ENCODE measurements around the gene MRC1.

MRC1 gene

DNA sequence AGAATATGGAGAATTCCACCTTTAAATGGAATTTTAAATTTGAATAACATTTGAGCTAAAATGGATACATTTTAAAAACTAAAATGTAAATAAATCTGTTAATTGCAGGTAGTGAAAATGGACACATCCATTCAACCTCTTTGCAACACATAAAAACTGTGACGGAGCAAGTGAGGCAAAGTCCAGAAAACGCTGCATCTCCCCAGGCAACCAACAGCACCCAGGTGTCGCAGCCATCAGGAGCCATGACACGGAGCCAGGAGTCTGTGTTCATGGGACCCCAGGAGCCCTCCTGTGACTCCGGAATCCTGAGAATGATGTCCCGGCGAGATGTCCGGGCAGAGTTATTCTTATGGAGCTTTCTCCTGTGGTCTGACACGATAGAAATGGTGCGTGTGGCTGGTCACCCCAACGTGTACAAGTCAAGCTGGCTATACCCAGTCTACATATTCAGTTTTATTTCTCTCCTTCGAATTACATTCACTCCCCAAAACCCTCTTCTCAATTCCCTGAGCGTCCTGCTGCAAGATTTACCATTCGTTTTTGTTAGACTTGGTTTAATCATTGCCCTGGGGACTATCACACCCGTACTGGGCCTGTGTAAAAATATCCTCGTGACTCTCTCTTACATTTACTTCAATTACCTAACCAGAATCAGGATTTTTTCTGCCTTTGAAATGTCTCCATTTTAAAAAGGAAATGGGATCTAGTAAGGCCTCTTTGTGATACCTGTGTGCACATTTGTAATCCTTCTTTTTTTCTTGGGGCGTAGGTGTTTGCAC, 13.1 kb upstream of the MRC1 start:
- DNase-seq, result no peak

GRCh38 chr10:17801507-17801906, 7.6 kb upstream of the MRC1 start:
- no peak for DNase-seq

DNA sequence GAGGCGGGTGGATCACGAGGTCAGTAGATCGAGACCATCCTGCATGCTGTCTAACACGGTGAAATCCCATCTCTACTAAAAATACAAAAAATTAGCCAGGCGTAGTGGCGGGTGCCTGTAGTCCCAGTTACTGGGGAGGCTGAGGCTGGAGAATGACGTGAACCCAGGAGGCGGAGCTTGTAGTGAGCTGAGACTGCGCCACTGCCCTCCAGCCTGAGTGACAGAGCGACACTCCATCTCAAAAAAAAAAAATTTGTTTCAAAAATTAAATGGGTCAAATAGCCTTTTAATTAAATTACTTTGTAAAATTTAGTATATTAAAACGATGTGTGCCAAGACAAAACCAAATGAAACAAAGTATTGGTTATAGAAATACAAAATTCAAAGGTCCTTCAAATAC, 6.8 kb upstream of the MRC1 start:
- no peak for DNase-seq

GRCh38 chr10:17802976-17803375, 6.2 kb upstream of the MRC1 start:
- DNase-seq, result no peak

DNA sequence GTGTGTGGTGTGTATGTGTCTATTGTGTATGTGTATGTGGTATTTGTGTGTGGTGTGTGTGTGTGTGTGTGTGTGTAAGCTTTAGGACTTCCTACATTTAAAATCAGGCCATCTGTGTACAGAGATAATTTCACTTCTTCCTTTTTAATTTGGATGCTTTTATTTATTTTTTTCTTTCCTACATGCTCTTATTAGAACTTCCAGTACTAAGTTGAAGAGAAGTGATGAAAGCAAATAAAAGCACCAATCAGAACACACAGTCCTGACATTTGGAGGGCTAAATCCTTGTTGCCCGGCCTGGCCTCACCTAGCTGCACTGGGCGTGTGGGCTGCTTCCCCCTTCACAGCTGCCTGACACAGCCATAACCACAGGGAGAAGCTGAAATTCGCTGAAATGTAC, 3.8 kb upstream of the MRC1 start:
- no peak for DNase-seq

DNA sequence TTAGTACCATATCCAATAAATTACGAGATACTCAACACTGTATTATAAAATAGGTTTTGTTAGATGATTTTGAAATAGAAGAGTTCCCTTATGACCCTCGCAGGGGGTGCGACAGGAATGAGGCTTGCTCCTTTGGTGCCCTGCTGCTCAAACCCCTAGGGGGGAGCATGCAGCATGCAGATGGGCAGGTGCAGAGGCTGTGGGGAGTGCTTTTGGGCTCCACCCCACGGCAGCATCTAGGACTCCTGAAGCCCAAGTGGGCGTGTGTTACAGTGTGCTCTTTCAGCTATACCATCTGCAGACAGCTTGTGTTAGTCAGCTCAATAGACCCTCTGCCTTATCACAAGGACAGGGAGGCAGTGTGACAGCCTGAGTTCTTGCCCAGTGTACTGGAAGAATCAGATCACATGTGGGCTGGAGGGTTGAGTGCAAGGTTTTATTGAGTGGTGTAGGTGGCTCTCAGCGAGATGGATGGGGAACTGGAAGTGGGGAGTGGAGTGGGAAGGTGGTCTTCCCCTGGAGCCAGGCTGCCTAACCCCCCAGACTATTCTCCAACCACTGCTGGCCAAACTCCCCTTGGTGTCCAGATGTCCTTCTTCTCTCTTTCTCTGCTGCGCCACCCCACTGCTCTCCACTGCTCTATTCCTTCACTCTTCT, 3.1 kb upstream of the MRC1 start:
- DNase-seq, result no peak

GRCh38 chr10:17811146-17811865, 2.2 kb downstream of the MRC1 start:
- no peak for DNase-seq

DNA sequence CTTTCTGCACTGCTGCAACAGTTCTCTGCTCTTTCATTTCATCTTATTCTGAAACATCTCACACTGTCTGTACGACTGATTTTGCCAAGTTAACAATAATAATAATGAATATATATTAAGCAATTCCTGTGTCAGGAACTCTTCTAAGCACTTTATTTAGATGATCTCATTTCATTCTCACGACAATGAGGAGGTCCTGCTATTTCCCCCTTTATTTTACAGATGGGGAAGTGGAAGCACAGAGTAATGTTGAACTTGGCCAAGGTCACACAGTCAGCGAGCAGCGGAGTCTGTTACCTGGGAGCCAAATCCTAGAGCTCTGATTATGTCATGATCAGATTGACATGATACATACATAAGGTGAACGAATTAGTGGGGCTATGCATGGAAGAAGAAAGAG, 5.8 kb downstream of the MRC1 start:
- DNase-seq, result no peak

- no peak for DNase-seq
Observed at GRCh38 chr10:17816199-17816598, 7.1 kb downstream of the MRC1 start.

DNA sequence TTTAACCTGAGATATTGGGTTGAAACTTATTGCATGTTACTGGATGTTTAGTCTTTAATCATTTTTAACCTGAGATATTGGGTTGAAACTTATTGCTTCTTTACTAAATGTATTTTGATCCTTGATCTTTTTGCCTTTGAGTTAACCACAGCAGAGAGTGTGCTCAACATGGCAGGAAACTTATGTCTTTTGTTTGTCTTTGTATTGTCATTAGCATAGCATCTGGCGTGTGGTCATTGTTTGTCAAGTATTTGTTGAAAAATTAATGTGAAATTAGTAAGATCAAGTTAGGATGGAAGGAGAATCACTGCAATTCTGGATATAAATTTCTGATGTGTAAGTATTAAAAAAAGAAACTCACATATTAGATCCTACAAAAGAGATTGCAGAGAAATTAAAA, 8.2 kb downstream of the MRC1 start:
- no peak for DNase-seq

DNA sequence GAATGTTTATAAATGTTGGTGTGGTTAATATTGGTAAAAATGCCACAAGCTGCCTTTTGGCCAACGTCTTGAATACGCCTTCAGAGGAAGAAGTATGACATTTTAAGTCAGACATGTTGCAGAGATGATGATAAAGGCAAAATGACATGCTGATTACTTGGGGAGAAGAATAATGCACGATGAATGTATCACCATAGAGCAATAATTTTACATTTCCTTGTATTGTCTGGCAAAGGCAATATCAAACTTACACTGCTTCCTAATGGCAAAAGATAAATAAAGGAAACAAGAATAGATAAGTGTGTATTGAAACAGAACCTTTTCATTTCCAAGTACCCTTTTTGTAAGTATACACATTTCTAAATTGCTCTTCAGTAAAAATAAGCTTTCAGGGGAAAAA, 8.6 kb downstream of the MRC1 start:
- DNase-seq, result no peak

DNA sequence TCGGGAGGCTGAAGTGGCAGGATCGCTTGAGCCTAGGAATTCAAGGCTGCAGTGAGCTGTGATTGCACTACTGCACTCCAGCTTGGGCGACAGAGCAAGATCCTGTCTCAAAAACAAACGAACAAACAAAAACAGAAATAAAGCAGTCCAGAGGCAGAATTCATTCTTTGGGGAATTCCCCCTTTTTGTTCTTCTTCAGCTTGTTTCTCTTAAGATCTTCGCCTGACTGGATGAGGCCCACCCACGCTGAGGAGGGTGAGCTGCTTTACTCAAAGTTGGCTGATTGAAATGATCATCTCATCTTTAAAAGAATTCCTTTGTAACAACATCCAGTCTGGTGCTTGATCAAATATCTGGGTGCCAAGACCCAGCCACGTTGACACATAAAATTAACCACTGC, 10.7 kb downstream of the MRC1 start:
- DNase-seq, result no peak

DNA sequence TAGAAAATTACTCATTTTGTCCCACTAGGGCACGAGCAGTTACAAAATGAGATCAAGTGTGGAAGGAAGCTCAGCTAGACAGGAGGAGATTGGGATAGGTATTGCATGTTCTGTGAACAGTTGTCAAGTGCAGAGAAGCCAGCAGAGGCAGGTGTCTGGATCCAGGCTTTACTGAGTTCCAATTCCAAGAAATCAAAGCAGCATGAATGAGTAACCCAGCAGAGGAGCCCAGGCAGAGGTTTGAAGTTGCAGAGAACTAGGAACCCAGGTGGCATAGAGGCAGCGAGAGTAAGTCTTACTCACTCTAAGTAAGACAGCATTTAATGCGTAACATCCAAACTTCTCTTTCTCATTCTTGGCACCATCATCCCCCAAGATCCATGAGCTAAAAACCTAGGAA, 11.8 kb downstream of the MRC1 start:
- no peak for DNase-seq

- DNase-seq, result no peak
Observed at GRCh38 chr10:17821893-17822292, 12.7 kb downstream of the MRC1 start.

GRCh38 chr10:17831341-17831740, 22.2 kb downstream of the MRC1 start:
- no peak for DNase-seq

DNA sequence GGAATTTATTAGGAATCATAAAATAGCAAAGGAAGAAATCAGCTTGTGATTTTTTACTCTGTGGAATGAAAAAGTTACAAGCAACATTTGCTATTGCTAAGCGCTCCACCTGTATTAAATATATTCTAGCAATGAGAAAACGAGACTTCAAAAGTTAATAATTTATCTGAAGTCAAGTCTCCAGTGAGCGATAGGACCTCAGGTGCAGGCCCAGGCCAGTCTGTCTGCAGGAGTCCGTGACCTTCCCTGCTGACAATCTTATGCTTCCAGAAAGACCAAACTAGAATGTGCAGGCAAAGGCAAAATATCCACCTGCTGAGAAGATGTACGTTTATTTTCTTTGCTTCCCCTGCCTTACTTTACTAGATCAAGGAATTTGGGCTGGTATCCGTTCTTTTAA, 22.7 kb downstream of the MRC1 start:
- no peak for DNase-seq

GRCh38 chr10:17833656-17834055, 24.5 kb downstream of the MRC1 start:
- no peak for DNase-seq

- DNase-seq, result no peak
Observed at GRCh38 chr10:17835688-17836087, 26.5 kb downstream of the MRC1 start.

GRCh38 chr10:17836942-17837341, 27.8 kb downstream of the MRC1 start:
- no peak for DNase-seq

GRCh38 chr10:17838080-17838648, 29.0 kb downstream of the MRC1 start:
- DNase-seq, result no peak

DNA sequence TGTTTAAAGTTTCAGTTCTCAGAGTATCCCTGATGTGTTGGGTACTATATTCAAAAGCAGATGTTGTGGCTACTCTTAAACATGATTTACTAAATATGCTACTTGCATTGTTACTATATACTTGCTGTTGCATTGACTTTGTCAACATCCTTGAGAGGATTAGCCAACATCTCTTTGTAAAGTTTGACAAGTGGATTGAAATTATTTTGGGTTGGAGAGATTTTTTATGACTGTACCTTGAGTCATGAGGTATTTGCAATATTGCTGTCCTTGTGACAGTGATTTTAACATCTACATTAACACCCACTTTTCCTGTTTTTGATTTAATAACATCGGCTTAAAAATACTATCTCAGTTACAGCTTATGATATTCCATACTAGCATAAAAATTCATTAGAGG, 31.9 kb downstream of the MRC1 start:
- no peak for DNase-seq

- DNase-seq, result no peak
Observed at GRCh38 chr10:17842641-17843040, 33.5 kb downstream of the MRC1 start.

GRCh38 chr10:17847585-17848296, 38.6 kb downstream of the MRC1 start:
- no peak for DNase-seq
